ENCODE results near the gene SSX2IP. TPM values are rescaled to one million over a fixed set of nuclear protein-coding genes. Genes with fewer than 3 reads are reported as not detected.

SSX2IP gene
- total and polyA plus RNA-seq, 9 of the 15 experiments (the other 6 are each of a cell fraction or from before 2014, with no cell fraction given) = 20.6 to 96.7 (median 61.7) TPM

GRCh38 chr1:84711869-84712268 is 21.6 kb upstream of the SSX2IP start (continued):
- TF ChIP-seq, protein P1, sequence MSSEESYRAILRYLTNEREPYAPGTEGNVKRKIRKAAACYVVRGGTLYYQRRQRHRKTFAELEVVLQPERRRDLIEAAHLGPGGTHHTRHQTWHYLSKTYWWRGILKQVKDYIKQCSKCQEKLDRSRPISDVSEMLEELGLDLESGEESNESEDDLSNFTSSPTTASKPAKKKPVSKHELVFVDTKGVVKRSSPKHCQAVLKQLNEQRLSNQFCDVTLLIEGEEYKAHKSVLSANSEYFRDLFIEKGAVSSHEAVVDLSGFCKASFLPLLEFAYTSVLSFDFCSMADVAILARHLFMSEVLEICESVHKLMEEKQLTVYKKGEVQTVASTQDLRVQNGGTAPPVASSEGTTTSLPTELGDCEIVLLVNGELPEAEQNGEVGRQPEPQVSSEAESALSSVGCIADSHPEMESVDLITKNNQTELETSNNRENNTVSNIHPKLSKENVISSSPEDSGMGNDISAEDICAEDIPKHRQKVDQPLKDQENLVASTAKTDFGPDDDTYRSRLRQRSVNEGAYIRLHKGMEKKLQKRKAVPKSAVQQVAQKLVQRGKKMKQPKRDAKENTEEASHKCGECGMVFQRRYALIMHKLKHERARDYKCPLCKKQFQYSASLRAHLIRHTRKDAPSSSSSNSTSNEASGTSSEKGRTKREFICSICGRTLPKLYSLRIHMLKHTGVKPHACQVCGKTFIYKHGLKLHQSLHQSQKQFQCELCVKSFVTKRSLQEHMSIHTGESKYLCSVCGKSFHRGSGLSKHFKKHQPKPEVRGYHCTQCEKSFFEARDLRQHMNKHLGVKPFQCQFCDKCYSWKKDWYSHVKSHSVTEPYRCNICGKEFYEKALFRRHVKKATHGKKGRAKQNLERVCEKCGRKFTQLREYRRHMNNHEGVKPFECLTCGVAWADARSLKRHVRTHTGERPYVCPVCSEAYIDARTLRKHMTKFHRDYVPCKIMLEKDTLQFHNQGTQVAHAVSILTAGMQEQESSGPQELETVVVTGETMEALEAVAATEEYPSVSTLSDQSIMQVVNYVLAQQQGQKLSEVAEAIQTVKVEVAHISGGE (CRISPR knock-in tag; IDR thresholded peaks at IDR 0.05) = peak in 1 of 3 experiments; percentile 11; a peak in 1 of 6 replicates
- 0 out of 2 replicates have a peak, but pooled peaks have one; percentile 17 for TF ChIP-seq BACH1 (tag; IDR thresholded peaks at IDR 0.05)
- TF ChIP-seq ZNF644 (tag; IDR thresholded peaks at IDR 0.05; ENCODE audit: low read depth) = no peak
- TF ChIP-seq ZNF212 (CRISPR knock-in tag; IDR thresholded peaks at IDR 0.05) = no peak

DNA sequence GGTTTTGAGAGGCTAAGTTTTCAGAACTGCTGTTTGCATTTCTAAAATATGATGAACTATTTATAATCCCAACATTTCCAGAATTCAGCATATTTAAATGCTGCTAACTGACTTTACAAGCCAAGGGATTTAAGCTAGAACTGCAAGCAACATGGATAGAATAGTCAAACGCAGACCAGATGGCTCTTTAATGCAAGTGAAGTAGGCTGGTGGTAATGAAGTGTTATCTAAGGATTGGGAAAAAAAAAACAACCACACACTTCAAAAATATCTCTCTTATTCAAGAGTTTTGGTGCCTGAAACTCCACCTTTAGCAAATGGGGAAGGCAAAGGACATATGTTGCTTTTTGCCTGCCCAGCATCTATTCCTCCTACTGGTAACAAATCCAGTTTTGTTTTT is 20.9 kb upstream of the SSX2IP start:
- no peak for FAIRE-seq
- BruUV-seq (replicated peaks) = no TSS peak
- 15% methylated on average over 1 of the region's 1 CpG for WGBS (ENCODE audit: insufficient coverage, low coverage, missing lambda C conversion rate)

More for the DNA sequence above, 20.9 kb upstream of the SSX2IP start:
- POLR2A ChIA-PET = interaction anchor here (1.1 kb wide), 1 partner anchor 11 kb away, joined by 4 read pairs; no protein-coding TSS in a partner anchor
- CTCF ChIA-PET (ENCODE audit: low intra/inter-chr PET ratio) = no interaction called here
- Histone ChIP-seq H2AFZ (ENCODE audit: low read depth, low read length) (peak overlapping the region; percentile 82), H3K9me1 (ENCODE audit: control insufficient read depth, insufficient read depth, low read length) (no peaks in the 10 kb centered on the region), H3K79me2 (ENCODE audit: control insufficient read depth, insufficient read depth, low read length) (no peaks in the 10 kb centered on the region), H3K4me1 (replicated peaks in 1 of 2; ENCODE audit: control insufficient read depth in 2 of 2, insufficient read depth in 2 of 2, low read length in 2 of 2) (peaks cover 0 to 34% of the 10 kb centered on the region in 2 experiments; a peak in 3 of 5 replicates), H4K20me1 (replicated peaks; ENCODE audit: control insufficient read depth, insufficient read depth, low read length) (no peaks in the 10 kb centered on the region), H3K27ac (ENCODE audit: extremely low read depth, low read depth, low read length) (no peak overlapping the region), H3K9ac (ENCODE audit: insufficient read depth in 1 of 2, low read depth in 2 of 2, low read length in 2 of 2) (no peak overlapping the region), H3K27me3 (ENCODE audit: control insufficient read depth in 2 of 2, insufficient read depth in 2 of 2, low read length in 2 of 2) (no peaks in the 10 kb centered on the region), H3K9me3 (replicated peaks; ENCODE audit: control insufficient read depth, insufficient read depth, low read depth, low read length) (no peaks in the 10 kb centered on the region), H3K36me3 (ENCODE audit: control insufficient read depth, insufficient read depth, low read length) (no peaks in the 10 kb centered on the region), H3K4me3 (no peak overlapping the region), H3K4me2 (ENCODE audit: insufficient read depth, low read length) (no peak overlapping the region)
- ATAC-seq (no peak), DNase-seq (ENCODE audit: extremely low read depth in 1 of 4, low spot score in 3 of 4) (no peak)
- in situ Hi-C loops (cut with MboI) (no loop called here), intact Hi-C loops (cut with micrococcal nuclease) (no loop called here)
- peak; percentile 33; the same call in 1 of the 2 replicates for TF ChIP-seq ZNF512 (tag; IDR thresholded peaks at IDR 0.05)
- TF ChIP-seq, protein P2, sequence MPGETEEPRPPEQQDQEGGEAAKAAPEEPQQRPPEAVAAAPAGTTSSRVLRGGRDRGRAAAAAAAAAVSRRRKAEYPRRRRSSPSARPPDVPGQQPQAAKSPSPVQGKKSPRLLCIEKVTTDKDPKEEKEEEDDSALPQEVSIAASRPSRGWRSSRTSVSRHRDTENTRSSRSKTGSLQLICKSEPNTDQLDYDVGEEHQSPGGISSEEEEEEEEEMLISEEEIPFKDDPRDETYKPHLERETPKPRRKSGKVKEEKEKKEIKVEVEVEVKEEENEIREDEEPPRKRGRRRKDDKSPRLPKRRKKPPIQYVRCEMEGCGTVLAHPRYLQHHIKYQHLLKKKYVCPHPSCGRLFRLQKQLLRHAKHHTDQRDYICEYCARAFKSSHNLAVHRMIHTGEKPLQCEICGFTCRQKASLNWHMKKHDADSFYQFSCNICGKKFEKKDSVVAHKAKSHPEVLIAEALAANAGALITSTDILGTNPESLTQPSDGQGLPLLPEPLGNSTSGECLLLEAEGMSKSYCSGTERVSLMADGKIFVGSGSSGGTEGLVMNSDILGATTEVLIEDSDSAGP (CRISPR knock-in tag; IDR thresholded peaks at IDR 0.05) = no peak

Data from K562 (cell line).